ENCODE data around the gene ZNF366.

ZNF366 gene

GRCh38 chr5:72441094-72441723, 66.0 kb downstream of the ZNF366 start:
- DNase-seq (ENCODE audit: low read depth in 2 of 2) = no peak

GRCh38 chr5:72440207-72440638, 67.0 kb downstream of the ZNF366 start:
- DNase-seq (ENCODE audit: low read depth in 2 of 2) = no peak

- DNase-seq (ENCODE audit: low read depth in 2 of 2) = no peak
Measured at GRCh38 chr5:72439192-72439591, 68.0 kb downstream of the ZNF366 start.

DNA sequence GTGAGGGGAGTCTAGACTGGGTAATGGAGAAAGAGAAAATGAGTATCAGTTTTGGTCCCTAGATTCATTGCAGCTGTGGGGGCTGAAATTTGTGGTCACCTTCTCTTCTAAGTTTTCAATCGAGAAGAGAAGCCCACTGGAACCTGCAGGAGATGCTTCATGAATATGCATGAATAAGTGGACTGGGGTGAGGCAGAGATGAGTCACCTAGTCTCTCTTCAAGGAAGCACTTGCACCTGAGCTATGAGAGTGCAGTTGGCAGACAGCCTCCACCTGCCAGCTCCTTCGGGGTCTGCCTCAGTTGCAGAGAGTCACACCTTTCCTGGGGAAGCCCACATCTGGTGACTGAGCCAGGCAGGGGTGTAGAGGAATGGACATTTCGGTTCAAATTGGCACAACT, 69.1 kb downstream of the ZNF366 start:
- DNase-seq (ENCODE audit: low read depth in 2 of 2) = no peak

DNA sequence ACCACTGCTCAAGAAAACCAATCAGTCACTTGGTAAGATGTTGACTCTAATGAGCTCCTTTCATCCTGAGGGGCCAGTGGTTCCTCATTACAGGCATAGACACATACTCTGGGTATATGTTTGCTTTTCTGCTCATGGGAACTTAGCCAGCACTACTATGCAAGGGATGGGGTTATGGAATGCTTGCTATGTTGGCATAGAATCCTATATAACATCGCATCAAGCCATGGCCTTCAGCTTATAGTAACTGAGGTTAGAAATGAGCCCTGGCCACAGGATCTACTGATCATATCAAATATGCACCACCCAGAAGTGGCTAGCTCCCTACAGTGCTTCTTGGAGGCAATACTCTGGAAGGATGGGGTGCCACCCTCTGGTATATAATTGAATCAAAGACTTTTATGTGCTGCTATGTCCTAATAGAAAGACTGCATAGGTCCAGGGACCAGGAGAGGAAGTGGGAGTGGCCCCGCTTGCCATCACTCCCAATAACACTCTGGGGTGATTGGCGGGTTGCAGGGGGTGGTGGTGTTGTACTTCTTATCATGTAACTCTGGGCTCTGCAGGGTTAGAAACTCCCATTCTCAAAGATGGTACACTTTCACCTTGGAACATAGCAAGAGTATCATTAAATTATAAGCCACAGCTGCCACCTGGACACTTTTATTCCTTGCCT, 70.3 kb downstream of the ZNF366 start:
- DNase-seq (ENCODE audit: low read depth in 2 of 2) = no peak

DNA sequence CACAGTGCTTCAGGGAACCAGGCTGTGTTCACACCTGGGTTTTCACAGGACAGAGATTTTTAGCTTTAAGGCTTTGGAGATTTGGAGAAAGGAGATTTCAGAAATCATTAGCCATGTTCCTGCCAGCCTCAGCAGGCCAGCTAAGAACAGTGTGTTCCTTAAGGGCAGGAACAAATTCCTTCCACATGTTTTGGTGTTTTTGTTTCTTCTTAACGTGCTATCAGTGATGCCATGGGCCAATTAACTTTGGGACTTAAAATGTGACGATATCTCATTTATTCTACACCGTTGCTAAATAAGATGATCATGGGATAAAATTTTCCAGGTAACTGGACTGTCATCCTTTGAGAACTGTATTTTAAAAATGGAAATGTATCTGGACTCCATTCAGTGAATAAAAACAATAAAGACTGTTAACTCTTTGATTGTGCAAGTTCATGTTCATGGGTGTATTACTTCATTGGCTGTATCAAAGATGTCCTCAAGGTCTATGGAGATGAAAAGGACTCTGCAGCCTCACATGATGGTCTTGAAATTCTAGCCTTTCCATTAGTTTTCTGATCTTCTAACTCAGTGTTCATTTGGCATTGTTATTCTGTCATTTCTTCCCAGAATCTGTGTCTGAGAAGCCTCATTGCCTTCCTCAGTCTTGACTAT, 72.3 kb downstream of the ZNF366 start:
- no peak for DNase-seq (ENCODE audit: low read depth in 2 of 2)

DNA sequence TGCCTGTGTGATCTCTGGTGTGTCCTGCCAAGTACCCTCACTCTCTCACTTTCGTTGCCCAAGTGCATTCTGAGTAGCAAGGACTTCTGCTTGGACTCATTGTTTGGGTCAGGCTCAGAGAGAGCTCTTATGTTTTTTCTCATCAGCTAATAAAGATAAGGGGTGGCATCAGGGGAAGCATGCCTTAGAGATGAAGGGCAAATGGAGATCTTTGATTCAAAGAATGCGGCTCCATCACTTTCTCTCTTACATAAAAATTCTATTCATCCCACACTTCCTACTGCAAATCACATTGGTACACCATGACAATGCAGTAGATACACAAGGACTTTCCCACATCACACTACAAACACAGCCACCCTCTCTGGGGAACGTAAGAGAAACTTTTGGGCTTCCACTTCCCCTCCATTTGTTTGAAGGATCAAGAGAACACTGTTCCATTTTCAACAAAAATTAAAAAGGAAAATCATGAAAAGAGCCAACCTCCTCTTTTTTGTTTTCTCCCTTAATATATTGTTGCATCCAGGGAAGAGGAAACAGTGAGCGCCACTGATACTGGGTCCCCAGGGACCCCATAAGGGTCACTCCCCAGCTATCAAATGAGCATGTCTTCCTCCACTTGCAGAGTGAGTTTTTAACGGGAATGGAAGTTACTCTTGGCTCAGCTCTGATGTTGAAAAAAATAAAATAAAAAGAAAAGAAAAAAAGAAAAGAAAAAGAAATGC, 73.0 kb downstream of the ZNF366 start:
- DNase-seq (ENCODE audit: low read depth in 2 of 2) = no peak

GRCh38 chr5:72433522-72433921, 73.7 kb downstream of the ZNF366 start:
- DNase-seq (ENCODE audit: low read depth in 2 of 2) = no peak

DNA sequence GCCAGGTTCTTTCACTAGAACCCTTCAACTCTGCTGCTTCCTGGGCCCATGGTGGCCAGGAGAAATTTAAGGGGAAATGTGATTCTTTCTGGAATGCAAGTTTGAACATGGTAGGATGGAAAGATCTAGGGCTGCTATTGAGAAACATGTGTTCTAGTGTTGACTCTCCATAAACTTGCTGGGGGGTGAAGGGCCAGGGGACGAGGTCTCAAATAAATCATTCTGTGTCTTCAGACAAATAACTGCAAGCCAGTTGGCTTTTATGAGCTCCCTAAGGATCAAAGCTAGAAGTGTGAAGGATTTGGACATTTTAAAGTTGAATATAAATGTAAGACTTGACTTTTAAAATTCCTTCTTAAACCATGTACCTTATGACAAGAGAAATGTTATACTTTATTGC, 78.5 kb downstream of the ZNF366 start:
- no peak for DNase-seq (ENCODE audit: low read depth in 2 of 2)

GRCh38 chr5:72427488-72428437, 79.4 kb downstream of the ZNF366 start:
- DNase-seq (ENCODE audit: low read depth in 2 of 2) = no peak

GRCh38 chr5:72427016-72427415, 80.2 kb downstream of the ZNF366 start:
- DNase-seq (ENCODE audit: low read depth in 2 of 2) = no peak

- DNase-seq (ENCODE audit: low read depth in 2 of 2) = no peak
Measured at GRCh38 chr5:72426019-72426418, 81.2 kb downstream of the ZNF366 start.

DNA sequence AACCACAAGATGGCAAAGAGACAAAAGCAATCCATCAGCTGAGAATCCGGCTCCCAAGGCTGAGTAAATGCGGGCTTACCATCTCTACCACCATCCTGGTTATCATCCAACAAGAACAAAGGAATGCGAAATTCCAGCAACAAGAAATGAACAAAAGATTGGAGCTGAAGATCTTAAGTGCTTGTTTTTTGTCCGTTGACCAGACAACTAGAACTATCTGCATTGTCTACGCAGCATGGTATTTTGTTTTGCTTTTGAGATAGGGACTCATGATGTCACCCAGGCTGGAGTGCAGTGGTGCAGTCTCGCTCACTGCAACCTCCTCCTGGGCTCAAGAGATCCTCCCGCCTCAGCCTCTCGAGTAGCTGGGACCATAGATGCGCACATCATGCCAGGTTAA, 88.9 kb downstream of the ZNF366 start:
- no peak for DNase-seq (ENCODE audit: low read depth in 2 of 2)

DNA sequence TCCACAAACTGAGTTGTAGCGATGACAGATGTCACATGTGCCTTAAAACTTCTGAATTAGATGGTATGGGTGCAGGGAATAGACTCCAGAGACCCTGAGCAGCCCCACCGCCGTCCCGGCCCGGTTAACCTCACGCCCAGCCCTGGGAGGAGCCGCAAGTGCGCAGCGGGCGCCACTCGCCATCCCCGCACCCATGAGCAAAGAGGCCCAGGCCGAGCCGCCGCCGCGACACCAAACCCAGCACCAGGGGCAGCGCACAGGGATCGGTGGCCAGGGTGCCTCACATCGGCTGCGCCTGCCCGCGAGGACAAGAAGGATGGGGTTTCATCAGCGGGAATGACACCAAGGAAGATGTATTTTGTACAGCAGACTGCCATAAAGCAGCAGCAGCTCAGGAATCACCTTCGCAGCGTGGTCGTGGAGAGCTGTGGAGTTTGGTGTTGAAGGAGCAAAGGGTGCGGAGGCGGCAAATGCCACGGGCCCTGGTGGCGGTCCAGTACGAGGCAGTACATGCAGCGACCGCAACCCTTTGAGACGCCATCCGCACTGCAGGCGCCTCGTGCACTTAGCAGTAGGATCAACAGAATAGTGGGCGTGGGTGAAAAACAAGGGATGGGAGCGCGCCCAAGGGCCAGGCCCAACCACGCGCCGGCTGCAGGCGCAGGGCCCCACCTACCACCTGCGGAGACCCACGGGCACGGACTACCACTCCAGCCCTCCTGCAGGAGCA, 89.7 kb downstream of the ZNF366 start:
- DNase-seq (ENCODE audit: low read depth in 2 of 2) = no peak

- DNase-seq (ENCODE audit: low read depth in 2 of 2) = no peak
Measured at GRCh38 chr5:72415616-72416325, 91.4 kb downstream of the ZNF366 start.

- no peak for DNase-seq (ENCODE audit: low read depth in 2 of 2)
Measured at GRCh38 chr5:72412283-72413055, 94.7 kb downstream of the ZNF366 start.

GRCh38 chr5:72410688-72411295, 96.4 kb downstream of the ZNF366 start:
- DNase-seq (ENCODE audit: low read depth in 2 of 2) = no peak

DNA sequence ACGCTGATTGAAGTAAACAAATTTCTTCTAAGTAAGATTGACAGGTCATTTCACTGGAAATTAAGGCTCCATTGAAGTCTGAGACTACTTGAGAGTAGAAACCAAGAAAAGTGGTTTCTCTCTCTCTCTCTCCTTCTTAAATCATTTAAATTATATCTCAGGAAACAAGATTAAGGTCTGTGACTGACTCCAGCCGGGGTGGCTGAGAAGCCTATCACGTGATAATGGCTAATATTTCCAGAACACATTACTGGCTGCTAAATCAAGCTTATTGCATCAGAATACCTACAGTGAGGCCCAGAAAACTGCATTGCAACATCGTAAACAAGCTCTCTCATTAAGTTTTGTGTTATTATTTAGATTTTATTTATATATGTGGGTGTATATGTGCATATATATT, 98.6 kb downstream of the ZNF366 start:
- DNase-seq (ENCODE audit: low read depth in 2 of 2) = no peak

GRCh38 chr5:72408127-72408526, 99.1 kb downstream of the ZNF366 start:
- DNase-seq (ENCODE audit: low read depth in 2 of 2) = no peak

Measured in stimulated activated CD8-positive, alpha-beta memory T cell treated with anti-CD3 and anti-CD28 coated beads, Interleukin-2, amount 100 ng/mL, for 1 hour (primary cell).